Osteoblast (primary cell): ENCODE results near the gene MFAP3. TPM values are rescaled to one million over a fixed set of nuclear protein-coding genes. Genes with fewer than 3 reads are reported as not detected.

Source experiments
- DNase-seq: peaks from one replicate; pipeline ENCODE4 v3.0.0; 2011; ENCODE audit warnings: low spot score, mixed read lengths; ENCODE audit not compliant: insufficient read length; ENCODE audit errors: missing footprints
- H2AFZ ChIP-seq: 2 replicates; pipeline ENCODE4 v1.6.0; 2011; ENCODE audit warnings: mild to moderate bottlenecking, low read length
- H3K27ac ChIP-seq: 2 replicates; pipeline ENCODE4 v1.5.1; 2011; ENCODE audit warnings: mild to moderate bottlenecking, low read depth, low read length, moderate library complexity
- H3K27me3 ChIP-seq: 2 replicates; pipeline ENCODE4 v1.6.0; 2012; ENCODE audit warnings: mild to moderate bottlenecking, control low read depth, inconsistent platforms, low read length, moderate library complexity; ENCODE audit not compliant: insufficient read depth
- H3K36me3 ChIP-seq: 2 replicates; pipeline ENCODE4 v1.5.1; 2011; ENCODE audit warnings: mild to moderate bottlenecking, low read length, control low read depth, moderate library complexity; ENCODE audit not compliant: insufficient read depth
- H3K4me1 ChIP-seq: 2 replicates; pipeline ENCODE4 v1.5.1; 2011; ENCODE audit warnings: mild to moderate bottlenecking, low read length, control low read depth, moderate library complexity; ENCODE audit not compliant: insufficient read depth
- H3K4me2 ChIP-seq: 2 replicates; pipeline ENCODE4 v1.6.0; 2011; ENCODE audit warnings: mild to moderate bottlenecking, low read length; ENCODE audit not compliant: insufficient read depth
- H3K4me3 ChIP-seq: fragments of 200-600 bp; sonication (generic); 3 replicates; pipeline ENCODE4 v1.5.1; 2012; ENCODE audit warnings: mild to moderate bottlenecking, low read length, inconsistent platforms; ENCODE audit not compliant: insufficient read depth
- H3K79me2 ChIP-seq: 2 replicates; pipeline ENCODE4 v1.6.0; 2012; ENCODE audit warnings: mild to moderate bottlenecking, low read length, control low read depth, inconsistent platforms; ENCODE audit not compliant: insufficient read depth
- H3K9me3 ChIP-seq: 2 replicates; pipeline ENCODE4 v1.5.1; 2011; ENCODE audit warnings: low read depth, low read length, control low read depth
- H4K20me1 ChIP-seq: 2 replicates; pipeline ENCODE4 v1.6.0; 2012; ENCODE audit warnings: mild to moderate bottlenecking, low read length, control low read depth; ENCODE audit not compliant: insufficient read depth
- total RNA-seq: library from RNA; depleted of rRNA; stranded (reverse); fragments of >200 nt; gene quantifications from 2 replicates; pipeline ENCODE4 v1.2.3, GENCODE V29; 2012
- TF ChIP-seq, protein P1 (sequence below): IDR thresholded peaks from 2 replicates; pipeline ENCODE4 v1.5.1; 2011; ENCODE audit warnings: mild to moderate bottlenecking, low read depth, low read length, moderate library complexity; ENCODE audit errors: extremely low read depth

MFAP3 gene
- total RNA-seq, 1 donor, result 90.1 TPM

- H3K4me2 ChIP-seq, result no peak overlapping the region
- TF ChIP-seq, protein P1, sequence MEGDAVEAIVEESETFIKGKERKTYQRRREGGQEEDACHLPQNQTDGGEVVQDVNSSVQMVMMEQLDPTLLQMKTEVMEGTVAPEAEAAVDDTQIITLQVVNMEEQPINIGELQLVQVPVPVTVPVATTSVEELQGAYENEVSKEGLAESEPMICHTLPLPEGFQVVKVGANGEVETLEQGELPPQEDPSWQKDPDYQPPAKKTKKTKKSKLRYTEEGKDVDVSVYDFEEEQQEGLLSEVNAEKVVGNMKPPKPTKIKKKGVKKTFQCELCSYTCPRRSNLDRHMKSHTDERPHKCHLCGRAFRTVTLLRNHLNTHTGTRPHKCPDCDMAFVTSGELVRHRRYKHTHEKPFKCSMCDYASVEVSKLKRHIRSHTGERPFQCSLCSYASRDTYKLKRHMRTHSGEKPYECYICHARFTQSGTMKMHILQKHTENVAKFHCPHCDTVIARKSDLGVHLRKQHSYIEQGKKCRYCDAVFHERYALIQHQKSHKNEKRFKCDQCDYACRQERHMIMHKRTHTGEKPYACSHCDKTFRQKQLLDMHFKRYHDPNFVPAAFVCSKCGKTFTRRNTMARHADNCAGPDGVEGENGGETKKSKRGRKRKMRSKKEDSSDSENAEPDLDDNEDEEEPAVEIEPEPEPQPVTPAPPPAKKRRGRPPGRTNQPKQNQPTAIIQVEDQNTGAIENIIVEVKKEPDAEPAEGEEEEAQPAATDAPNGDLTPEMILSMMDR, result no peak
- H3K4me1 ChIP-seq, result no peaks in the 10 kb centered on the region
- no peak overlapping the region for H3K27ac ChIP-seq
- no peak for DNase-seq
- no peaks in the 10 kb centered on the region for H3K9me3 ChIP-seq
- no peaks in the 10 kb centered on the region for H3K27me3 ChIP-seq
- no peak overlapping the region for H2AFZ ChIP-seq
- H3K36me3 ChIP-seq, result peaks cover 3% of the 10 kb centered on the region
- no peak overlapping the region for H3K4me3 ChIP-seq
- H3K79me2 ChIP-seq, result peaks cover 46% of the 10 kb centered on the region
- peaks cover 7% of the 10 kb centered on the region for H4K20me1 ChIP-seq
Observed at GRCh38 chr5:154046486-154046885, 7.7 kb downstream of the MFAP3 start.

DNA sequence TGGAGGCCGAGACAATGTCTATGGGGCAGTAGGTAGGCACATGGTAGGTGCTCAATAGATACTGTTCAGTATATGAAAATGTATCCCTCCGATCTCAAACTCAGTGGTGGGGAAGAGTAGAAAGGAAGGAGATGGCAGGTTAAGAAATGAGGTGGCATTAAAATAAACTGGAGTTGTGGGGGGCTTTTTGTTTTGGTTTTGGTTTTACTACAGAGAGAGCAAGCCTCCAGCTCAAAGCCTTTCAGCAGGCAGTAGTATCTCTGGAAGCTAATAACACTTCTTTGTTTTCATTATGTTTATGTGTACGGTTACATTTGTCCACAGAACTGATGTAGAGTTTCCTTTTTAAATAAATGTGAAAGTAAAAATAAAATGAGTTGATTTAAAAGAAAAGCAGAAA lies 8.6 kb downstream of the MFAP3 start:
- DNase-seq, result no peak
- H3K9me3 ChIP-seq, result no peaks in the 10 kb centered on the region
- H3K27me3 ChIP-seq, result no peaks in the 10 kb centered on the region
- no peak overlapping the region for H3K4me2 ChIP-seq
- peaks cover 41% of the 10 kb centered on the region for H3K79me2 ChIP-seq
- H2AFZ ChIP-seq, result no peak overlapping the region
- TF ChIP-seq, protein P1, result no peak
- H3K4me1 ChIP-seq, result no peaks in the 10 kb centered on the region
- peaks cover 7% of the 10 kb centered on the region for H3K36me3 ChIP-seq
- H3K27ac ChIP-seq, result no peak overlapping the region
- H3K4me3 ChIP-seq, result no peak overlapping the region
- H4K20me1 ChIP-seq, result peaks cover 9% of the 10 kb centered on the region

DNA sequence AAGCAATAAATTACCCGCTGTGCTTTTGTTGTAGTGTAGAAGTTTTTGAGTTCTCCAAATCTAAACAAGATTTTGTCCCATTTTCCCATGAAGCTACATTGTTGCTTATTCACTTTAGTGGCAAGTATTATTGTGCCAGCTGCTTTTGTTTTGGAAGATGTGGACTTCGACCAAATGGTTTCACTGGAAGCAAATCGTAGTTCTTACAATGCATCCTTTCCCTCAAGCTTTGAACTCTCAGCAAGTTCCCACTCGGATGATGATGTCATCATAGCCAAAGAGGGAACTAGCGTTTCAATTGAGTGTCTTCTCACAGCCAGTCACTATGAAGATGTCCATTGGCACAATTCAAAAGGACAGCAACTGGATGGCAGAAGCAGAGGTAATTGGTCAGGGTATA lies 10.9 kb downstream of the MFAP3 start:
- Histone ChIP-seq H3K79me2 (peaks cover 27% of the 10 kb centered on the region), H3K4me3 (no peak overlapping the region), H3K27me3 (no peaks in the 10 kb centered on the region), H3K36me3 (peaks cover 22% of the 10 kb centered on the region), H3K27ac (no peak overlapping the region), H3K9me3 (no peaks in the 10 kb centered on the region), H3K4me1 (no peaks in the 10 kb centered on the region), H3K4me2 (no peak overlapping the region), H2AFZ (no peak overlapping the region), H4K20me1 (peaks cover 11% of the 10 kb centered on the region)
- TF ChIP-seq, protein P1, result no peak
- no peak for DNase-seq

DNA sequence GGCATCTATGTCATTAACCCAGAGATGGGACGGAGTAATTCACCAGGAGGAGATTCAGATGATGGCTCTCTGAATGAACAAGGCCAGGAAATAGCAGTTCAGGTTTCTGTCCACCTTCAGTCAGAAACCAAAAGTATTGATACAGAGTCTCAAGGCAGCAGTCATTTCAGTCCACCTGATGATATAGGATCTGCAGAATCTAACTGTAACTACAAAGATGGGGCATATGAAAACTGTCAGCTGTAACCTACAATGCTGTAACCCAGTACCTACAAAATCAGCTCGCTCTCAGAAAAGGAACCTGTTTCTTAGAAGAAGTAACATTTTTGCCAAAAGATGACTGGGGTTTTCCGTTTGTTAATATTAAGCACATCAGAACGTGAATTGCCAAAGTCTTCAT lies 14.7 kb downstream of the MFAP3 start:
- TF ChIP-seq, protein P1, result no peak
- no peaks in the 10 kb centered on the region for H3K27me3 ChIP-seq
- no peak overlapping the region for H3K4me2 ChIP-seq
- H3K4me1 ChIP-seq, result peaks cover 7% of the 10 kb centered on the region
- no peak for DNase-seq
- peaks cover 22% of the 10 kb centered on the region for H3K36me3 ChIP-seq
- H4K20me1 ChIP-seq, result peaks cover 18% of the 10 kb centered on the region
- H3K79me2 ChIP-seq, result no peaks in the 10 kb centered on the region
- no peak overlapping the region for H2AFZ ChIP-seq
- H3K9me3 ChIP-seq, result no peaks in the 10 kb centered on the region
- no peak overlapping the region for H3K4me3 ChIP-seq
- no peak overlapping the region for H3K27ac ChIP-seq
